ENCODE data around the gene TATDN3.

TATDN3 gene

GRCh38 chr1:212762839-212763238 is 28.9 kb upstream of the TATDN3 start:
- TF ChIP-seq, protein P1, sequence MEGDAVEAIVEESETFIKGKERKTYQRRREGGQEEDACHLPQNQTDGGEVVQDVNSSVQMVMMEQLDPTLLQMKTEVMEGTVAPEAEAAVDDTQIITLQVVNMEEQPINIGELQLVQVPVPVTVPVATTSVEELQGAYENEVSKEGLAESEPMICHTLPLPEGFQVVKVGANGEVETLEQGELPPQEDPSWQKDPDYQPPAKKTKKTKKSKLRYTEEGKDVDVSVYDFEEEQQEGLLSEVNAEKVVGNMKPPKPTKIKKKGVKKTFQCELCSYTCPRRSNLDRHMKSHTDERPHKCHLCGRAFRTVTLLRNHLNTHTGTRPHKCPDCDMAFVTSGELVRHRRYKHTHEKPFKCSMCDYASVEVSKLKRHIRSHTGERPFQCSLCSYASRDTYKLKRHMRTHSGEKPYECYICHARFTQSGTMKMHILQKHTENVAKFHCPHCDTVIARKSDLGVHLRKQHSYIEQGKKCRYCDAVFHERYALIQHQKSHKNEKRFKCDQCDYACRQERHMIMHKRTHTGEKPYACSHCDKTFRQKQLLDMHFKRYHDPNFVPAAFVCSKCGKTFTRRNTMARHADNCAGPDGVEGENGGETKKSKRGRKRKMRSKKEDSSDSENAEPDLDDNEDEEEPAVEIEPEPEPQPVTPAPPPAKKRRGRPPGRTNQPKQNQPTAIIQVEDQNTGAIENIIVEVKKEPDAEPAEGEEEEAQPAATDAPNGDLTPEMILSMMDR (IDR thresholded peaks at IDR 0.05), result no peak

GRCh38 chr1:212769459-212770167 is 22.1 kb upstream of the TATDN3 start:
- TF ChIP-seq, protein P1 (IDR thresholded peaks at IDR 0.05), result no peak

- TF ChIP-seq, protein P1 (IDR thresholded peaks at IDR 0.05), result no peak
Measured at GRCh38 chr1:212771341-212771740, 20.4 kb upstream of the TATDN3 start.

- TF ChIP-seq, protein P1 (IDR thresholded peaks at IDR 0.05), result no peak
Measured at GRCh38 chr1:212773011-212773410, 18.7 kb upstream of the TATDN3 start.

DNA sequence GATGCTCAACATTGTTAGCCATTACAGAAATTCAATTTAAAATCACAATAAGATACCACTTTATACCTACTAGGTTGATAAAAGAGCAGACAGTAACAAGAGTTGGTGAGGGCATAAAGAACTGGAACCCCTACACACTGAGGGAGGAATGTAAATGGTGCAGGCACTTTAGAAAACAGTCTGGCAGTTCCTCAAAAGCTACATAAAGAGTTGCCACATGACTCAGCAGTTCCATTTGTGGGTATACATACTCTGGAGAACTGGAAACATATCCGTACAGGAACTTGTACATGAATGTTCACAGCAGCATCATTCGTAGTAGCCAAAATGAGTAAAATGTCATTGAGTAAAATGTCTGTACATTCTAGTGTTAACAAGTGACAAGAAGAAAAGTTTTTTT is 17.1 kb upstream of the TATDN3 start:
- TF ChIP-seq, protein P1 (IDR thresholded peaks at IDR 0.05), result no peak

DNA sequence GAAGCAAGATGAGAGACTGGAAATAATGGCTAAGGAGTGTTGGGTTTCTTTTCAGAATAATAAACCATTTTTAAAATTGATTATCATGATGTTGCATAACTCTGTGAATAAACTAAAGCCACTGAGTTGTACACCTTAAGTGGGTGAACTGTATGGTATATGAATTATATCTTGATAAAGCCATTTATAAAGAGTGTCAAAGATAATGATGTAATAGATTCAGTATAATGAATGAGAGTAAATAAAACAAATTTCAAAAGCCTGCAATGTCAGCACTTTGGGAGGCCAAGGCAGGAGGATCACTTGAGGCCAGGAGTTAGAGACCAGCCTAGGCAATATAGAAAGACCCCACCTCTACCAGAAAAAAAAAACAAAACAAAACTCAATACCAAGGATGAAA is 16.5 kb upstream of the TATDN3 start:
- TF ChIP-seq, protein P1 (IDR thresholded peaks at IDR 0.05), result no peak

GRCh38 chr1:212777151-212777550 is 14.5 kb upstream of the TATDN3 start:
- TF ChIP-seq, protein P1 (IDR thresholded peaks at IDR 0.05), result no peak

- TF ChIP-seq, protein P1 (IDR thresholded peaks at IDR 0.05), result no peak
Measured at GRCh38 chr1:212780759-212781158, 10.9 kb upstream of the TATDN3 start.

Measured in LNCAP (cell line).